ENCODE measurements around the gene CTSD.

The CTSD gene

GRCh38 chr11:1755692-1756561, 7.8 kb downstream of the CTSD start:
- no peak for DNase-seq (ENCODE audit: low read depth)

DNA sequence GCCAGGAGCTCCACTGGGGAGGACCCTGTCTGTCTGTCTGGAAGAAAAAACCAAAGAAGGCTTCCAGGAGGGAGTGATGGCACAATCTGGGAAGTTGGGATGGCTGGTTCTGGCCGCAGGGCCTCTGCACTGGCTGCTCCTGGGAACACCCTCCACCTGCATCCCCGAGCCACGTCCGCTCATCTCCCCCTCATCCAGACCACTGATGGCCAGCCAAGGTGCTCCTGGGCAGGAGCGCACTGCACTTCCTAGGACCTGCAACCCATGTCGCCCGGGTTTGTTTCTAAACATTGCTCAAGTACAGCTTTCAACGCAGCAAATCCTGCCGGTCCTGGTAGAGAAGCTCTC, 8.4 kb downstream of the CTSD start:
- DNase-seq (ENCODE audit: low read depth) = no peak

- no peak for DNase-seq (ENCODE audit: low read depth)
Measured at GRCh38 chr11:1754376-1755150, 9.2 kb downstream of the CTSD start.

DNA sequence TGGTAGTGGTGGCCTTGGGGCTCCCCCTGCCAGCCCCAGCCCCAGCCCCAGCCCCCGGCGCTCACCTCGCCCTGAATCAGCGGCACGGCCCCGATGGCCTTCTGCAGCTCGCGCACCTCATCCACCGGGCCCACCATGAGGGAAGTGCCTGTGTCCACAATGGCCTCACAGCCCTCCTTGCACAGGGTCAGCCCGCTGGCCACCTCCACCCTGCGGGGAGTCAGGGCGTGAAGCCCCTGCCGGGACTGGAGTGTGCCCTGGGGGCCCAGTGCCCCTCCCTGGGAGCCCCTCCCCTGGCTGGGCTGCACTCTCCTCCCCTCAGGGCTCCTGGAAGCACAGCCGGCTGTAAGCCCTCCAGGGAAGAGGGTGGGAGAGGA, 9.8 kb downstream of the CTSD start:
- no peak for DNase-seq (ENCODE audit: low read depth)

- no peak for DNase-seq (ENCODE audit: low read depth)
Measured at GRCh38 chr11:1753229-1753928, 10.3 kb downstream of the CTSD start.

DNA sequence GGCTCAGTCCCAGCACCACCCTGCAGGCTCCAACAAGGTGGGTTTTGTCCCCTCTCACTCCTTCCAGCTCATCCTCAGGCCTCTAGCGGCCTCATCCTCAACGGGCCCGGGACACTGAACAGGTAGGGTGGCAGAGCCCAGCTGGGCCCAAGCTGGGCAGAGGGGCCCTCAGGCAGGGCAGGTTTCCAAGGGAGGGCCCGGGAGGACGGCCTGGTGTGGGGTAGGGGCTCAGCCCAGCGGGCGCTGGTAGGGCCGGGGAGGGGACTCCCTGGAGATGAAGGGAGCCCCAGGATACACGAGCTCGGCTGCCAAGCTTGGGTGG, 10.9 kb downstream of the CTSD start:
- DNase-seq (ENCODE audit: low read depth) = no peak

GRCh38 chr11:1751999-1752906, 11.5 kb downstream of the CTSD start:
- no peak for DNase-seq (ENCODE audit: low read depth)

GRCh38 chr11:1751531-1751921, 12.2 kb downstream of the CTSD start:
- DNase-seq (ENCODE audit: low read depth) = no peak

- DNase-seq (ENCODE audit: low read depth) = no peak
Measured at GRCh38 chr11:1750840-1751530, 12.7 kb downstream of the CTSD start.

DNA sequence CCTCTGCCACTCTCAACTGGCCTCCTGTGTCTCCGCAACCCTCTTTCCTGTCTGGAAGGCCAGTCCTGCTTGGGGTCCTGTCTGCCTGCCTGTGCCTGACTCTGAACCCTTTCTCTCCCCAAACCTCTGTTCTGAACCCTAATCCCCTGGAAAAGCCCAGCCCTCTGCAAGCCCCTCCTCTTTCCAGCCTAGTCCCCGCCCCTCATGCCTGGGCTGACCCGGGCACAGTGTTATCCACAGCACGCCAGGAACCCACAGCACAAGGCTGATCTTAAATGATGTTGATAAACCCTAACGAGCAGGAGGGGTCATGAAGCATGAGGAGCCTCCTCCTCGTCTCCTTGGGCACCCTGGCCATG, 13.3 kb downstream of the CTSD start, which contains the start of gene IFITM10:
Gene IFITM10 (minus strand): TSS at position 115 of the 359 bp plus-strand sequence. CDS start 153 bp downstream, outside the sequence.
- DNase-seq (ENCODE audit: low read depth) = no peak

GRCh38 chr11:1749395-1750351, 14.1 kb downstream of the CTSD start:
- no peak for DNase-seq (ENCODE audit: low read depth)

DNA sequence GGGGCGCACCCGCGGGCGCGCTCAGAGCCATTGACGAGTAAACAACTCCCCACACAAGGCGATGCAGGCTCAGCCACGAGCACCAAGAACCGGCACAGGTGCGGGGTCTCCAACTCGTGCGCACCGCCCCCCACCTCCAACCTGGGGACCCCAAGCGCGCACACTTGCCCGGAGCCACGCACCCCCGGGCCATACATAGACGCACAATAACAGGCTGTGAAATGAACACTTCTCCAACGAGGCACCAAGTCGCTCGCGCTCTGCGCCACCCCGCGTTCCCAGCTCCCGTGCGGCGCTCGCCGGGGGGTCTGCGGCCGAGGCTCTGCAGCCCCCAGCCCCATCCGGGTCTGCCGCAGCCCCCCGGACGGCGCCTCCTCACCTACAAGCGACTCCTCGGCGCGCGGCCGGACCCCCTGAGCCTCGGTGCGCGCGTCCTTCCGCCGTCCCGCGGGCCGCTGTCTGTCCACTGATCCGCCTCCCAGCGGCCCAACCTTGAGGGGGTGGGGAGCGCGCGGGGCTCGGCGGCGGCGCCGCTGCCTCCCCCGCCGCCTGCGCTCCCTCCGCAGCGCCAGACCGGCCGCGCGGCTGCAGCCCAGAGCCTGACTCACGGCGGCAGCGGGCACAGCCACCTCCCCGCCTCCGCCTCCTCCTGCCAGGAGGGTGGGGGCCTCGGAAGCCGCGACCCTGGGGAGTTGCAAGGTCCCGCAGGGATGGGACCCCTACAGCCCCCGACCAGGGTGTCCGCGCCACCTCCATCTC, 14.9 kb downstream of the CTSD start:
- DNase-seq (ENCODE audit: low read depth) = no peak

- no peak for DNase-seq (ENCODE audit: low read depth)
Measured at GRCh38 chr11:1747753-1748635, 15.7 kb downstream of the CTSD start.

DNA sequence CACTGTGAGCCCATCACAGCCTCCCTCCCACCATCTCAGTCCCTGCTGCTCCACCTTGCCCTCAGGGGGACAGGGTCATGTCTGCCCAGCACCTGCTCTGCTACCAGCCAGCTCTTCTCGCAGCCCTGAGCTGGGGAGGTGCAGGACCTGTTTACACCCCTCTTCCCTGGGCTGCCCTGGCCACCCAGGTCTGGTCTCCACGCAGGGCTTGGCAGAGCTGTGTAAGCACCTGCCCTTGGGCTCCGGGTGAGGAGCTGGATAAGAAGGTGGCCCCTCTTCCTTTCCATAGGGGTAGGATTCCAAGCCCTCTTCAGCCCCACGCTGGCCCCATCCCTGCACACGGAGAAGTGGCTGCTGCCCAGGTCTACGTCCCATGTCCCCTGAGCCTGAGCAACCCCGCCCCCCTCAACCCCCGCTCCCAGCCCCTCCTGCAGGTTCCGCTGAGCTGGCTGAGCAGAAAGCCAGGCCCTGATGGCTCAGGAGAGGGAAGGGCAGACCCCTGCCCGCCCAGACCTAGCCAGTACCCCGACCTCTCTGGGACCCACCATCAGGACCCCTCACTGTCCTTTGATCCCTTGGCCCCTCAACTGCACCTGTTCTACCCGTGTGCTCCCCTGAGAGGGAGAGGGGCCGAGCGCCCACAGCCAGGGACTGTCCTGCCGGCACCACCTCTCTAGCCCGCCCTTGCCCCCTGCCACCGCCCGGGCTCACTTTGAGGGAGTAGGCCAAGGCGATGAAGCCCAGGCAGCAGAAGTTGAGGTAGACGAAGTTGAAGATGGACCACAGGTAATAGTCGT, 16.6 kb downstream of the CTSD start:
- no peak for DNase-seq (ENCODE audit: low read depth)

DNA sequence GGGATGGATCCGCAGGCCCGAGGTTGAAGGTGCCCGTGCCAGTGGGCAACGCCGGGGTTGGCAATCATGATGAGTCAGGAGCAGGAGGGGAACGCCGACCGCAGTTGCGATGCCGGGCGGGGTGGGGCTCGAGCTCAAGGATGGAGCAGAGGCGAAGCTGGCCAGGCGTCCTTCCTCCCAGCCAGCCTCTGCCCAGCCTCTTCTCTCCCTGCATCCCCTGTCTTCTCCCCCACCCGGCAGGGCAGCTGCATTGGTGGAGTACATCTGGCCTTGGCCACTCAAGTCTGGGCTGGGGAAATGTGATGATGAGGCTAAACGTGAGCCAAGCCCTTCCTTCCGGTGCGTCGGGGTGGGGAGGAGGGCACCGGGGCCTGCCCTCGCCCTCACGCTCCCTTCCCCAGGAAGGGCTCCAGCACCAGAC, 17.2 kb downstream of the CTSD start:
- DNase-seq (ENCODE audit: low read depth) = no peak

- no peak for DNase-seq (ENCODE audit: low read depth)
Measured at GRCh38 chr11:1745701-1746320, 17.9 kb downstream of the CTSD start.

Data from stimulated activated CD8-positive, alpha-beta memory T cell treated with anti-CD3 and anti-CD28 coated beads, Interleukin-12 subunit alpha, Interleukin-12 subunit beta, amount 100 ng/mL, for 4 hours (primary cell).